C4-2B (cell line): ENCODE measurements around the gene ARPC3.
"Not testable (repeated sequence)": the region's sequence is repeated elsewhere in the genome, so short reads cannot be mapped to it uniquely, and the experiment has no call there.

Experiments used
- H3K27ac ChIP-seq: fragments of 450-650 bp; 2 replicates; pipeline ENCODE4 v1.5.1; 2017
- CTCF ChIP-seq: fragments of 450-650 bp; conservative IDR thresholded peaks from 2 replicates; pipeline ENCODE4 v1.5.1; 2017; ENCODE audit warnings: mild to moderate bottlenecking
- ZFX ChIP-seq: fragments of 450-650 bp; IDR thresholded peaks from 2 replicates; pipeline ENCODE4 v1.6.1; 2017

The ARPC3 gene

DNA sequence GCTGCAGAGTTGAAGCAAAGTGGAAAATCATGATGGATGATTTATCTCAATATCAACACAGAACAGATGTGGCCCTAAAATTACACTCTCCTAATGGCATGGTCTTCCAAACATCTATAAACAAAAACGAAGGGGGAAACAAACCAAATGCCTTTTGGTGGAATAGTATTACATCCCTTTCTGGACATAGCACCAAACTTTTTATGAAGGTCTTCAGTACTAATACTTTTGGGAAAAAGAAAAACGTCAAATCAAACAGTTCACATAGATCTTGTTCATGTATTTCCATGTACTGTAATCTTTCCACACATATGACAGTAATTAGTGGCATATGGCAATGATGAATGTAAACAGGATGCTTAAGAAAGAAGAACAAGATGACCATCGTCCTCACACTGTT is 23.7 kb downstream of the ARPC3 start:
- no peak for TF ChIP-seq ZFX
- TF ChIP-seq CTCF: no peak
- H3K27ac ChIP-seq: no peak overlapping the region

DNA sequence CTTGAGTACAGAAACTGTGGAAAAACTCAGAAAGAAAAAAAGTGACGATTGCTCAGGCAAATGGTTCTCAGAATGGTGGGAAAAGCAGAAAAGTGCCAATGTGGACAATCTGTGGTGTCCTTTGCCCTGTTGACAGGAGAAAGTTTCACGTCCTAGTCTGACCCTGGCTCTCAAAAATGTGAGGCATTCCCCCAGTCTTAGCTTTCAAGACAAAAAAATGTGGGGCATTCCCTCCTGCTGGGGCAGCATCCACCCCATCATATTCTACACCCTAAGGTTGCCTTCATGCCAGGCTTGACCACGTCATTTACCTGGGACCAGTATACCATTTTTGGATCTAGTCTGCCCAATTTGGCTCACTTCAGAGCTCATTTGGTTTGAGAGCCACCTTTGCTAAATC is 25.9 kb downstream of the ARPC3 start:
- TF ChIP-seq ZFX: no peak
- no peak for TF ChIP-seq CTCF
- H3K27ac ChIP-seq: no peak overlapping the region

DNA sequence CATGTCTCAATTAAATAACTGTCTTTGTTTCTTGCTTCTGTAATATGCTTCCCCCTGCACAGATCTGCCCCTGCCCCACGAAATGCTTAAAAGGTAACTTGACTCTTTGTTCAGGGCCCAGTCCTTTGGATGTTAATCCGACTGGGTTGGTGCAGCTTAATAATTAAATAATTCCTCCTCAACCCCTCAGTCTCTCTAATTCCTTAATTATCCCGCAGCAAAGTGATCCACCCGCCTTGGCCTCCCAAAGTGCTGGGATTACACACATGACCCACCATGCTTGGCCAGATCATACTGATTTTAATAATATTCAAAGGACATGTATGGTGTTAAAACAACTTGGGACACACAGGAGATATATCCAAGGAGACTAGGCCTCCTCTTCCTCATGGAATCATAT is 28.4 kb downstream of the ARPC3 start:
- TF ChIP-seq CTCF: no peak
- no peak for TF ChIP-seq ZFX
- no peak overlapping the region for H3K27ac ChIP-seq

- no peak for TF ChIP-seq CTCF
- TF ChIP-seq ZFX: no peak
- H3K27ac ChIP-seq: no peak overlapping the region
These were observed 28.9 kb downstream of the ARPC3 start for GRCh38 chr12:110421159-110421661.

GRCh38 chr12:110420644-110421043 is 29.5 kb downstream of the ARPC3 start:
- not testable (repeated sequence) for H3K27ac ChIP-seq

DNA sequence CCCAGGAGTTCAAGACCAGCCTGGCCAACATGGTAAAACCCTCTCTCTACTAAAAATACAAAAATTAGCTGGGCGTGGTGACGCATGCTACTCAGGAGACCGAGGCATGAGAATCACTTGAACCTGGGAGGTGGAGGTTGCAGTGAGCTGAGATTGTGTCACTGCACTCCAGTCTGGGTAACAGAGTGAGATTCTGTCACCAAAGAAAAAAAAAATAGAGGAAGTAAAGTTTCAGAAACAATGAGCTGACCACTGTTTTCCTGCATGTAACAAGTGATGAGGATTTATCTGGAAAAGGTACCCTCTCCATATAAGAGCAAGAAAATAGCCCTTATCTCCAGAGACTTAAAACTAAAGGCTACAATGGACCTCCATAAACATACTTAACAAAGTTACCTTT is 33.0 kb downstream of the ARPC3 start:
- H3K27ac ChIP-seq: not testable (repeated sequence)

GRCh38 chr12:110410086-110410485 is 40.1 kb downstream of the ARPC3 start:
- not testable (repeated sequence) for H3K27ac ChIP-seq

DNA sequence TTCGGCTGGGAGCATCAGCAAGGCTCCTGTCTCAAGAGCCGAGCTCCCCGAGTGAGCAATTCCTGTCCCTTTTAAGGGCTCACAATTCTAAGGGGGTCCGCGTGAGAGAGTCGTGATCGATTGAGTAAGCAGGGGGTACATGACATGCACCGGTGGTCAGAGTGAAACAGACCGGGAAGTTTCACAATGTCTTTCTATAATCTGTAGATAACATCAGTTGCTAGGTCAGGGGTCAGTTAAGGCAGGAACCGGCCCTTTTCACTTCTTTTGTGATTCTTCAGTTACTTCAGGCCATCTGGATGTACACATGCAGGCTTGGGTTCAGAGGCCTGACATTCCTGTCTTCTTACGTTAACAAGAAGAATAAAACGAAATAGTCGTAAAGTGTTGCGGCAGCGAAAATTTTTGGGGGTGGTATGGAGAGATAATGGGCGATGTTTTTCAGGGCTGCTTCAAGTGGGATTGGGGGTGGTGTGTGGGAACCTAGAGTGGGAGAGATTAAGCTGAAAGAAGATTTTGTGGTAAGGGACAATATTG is 44.9 kb downstream of the ARPC3 start:
- H3K27ac ChIP-seq: not testable (repeated sequence)

DNA sequence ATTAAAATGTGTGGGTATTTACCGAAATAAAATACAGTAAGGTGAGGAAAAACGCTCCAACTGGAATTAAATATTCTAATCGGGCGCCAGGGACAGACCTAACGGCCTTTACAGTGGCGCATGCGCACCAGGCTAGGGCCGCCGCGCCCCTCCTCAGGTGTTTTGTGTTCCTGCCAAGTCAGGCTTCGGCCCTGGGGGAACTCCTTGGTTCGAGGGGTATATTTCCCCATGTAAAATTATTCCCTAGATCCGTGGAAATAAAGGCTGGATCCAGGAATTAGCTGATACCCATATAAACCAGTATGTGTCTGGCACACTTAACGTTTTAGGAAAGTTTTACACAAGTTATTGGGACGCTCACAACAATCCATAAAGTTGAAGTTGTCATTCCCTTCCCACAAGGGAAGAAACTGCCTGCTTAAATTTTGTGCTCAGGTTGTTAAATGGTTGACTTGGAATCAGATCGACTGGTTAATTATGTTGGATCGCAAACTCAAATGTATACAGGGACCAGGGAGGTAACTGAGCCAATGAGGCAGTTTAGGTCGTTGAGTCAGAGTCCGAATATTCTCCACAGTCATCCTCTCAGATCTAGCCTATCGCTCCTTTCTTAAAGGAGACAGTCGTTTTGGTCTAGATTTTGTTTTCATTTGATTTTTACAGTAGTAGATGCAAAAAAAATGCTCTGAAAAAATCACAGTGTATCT is 46.0 kb downstream of the ARPC3 start:
- TF ChIP-seq CTCF: no peak
- TF ChIP-seq ZFX: no peak
- peak overlapping the region; percentile 90 for H3K27ac ChIP-seq
